ENCODE data around the gene TRPM7.

GRCh38 chr15:50633653-50634052 is 52.9 kb downstream of the TRPM7 start:
- no peak for TF ChIP-seq TAF1 (IDR thresholded peaks at IDR 0.05; ENCODE audit: low read depth, low read length)
- TF ChIP-seq POLR2AphosphoS5 (IDR thresholded peaks at IDR 0.05; ENCODE audit: low read depth, low read length), result no peak

Data from GM12891 (cell line).